NCI-H1105 treated with DMSO at 0.1 percent for 48 hours (cell line): ENCODE measurements around the gene RBMS3.

ENCODE experiments used
- DNase-seq: peaks from one replicate; lab custom pipeline; 2025; lab: John Stamatoyannopoulos, UW

The RBMS3 gene

DNA sequence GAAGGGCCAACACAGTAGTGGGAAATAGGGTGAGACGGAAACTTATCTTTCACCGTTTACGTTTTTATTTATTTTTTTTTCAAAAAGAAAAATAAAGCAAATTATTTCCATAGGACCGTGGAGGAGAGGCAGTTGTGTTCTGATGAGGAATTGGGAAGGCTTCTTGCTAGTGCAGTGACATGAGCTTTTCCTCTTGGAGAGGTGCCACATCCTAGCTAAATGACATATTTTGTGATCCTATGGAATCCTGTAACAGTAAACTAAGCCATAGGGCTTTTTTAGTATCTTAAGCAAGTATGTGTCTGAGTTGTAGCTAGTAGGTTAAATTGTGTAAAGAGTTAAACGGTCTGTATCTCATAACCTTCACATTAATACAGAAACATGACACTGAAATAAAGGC is 609.9 kb downstream of the RBMS3 start:
- no peak for DNase-seq

DNA sequence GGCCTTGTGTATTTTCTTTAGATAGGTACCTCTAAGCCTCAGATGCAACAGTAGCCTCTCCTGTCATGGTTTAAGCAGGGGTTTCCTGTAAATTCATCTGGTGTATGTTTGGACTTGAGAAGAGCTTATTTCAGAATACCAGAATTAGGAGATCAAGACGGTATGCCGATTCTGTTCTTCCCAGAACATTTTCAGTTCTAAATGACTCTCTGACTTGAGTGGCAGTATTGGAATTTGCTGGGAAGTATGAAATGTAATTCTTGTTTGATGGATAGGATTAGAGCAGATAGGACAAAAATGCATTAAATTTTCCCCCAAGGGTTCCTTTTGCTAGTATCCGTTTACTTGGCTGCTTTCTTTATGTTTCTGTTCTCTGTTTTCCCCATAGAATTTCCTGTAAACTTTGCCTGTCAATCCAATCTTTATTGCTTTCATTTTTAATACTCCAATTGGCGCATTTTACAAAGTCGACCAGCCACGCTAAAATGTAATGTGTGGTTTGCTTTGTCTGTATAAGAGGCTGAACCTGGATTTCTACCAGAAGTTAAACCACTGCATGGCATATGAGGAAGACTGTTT is 612.2 kb downstream of the RBMS3 start:
- DNase-seq = no peak

DNA sequence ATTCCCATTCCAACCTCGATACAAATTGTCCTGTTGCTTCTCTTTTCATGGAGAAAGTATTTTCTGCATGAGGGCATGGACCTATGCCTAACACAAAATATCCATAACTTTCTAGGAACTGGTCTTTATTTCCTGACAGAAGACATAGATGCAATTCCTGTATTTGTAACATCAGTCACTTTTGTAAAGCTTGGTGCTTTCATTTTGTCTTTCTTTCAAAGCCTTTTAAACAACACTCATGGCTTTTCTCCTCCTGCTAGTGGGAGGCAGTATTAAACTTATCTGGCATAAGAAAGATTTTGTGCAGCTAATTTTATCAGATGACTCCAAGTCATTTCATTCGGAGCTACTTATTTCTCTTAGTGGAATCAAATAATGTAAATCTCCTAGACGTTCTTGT is 616.0 kb downstream of the RBMS3 start:
- no peak for DNase-seq

DNA sequence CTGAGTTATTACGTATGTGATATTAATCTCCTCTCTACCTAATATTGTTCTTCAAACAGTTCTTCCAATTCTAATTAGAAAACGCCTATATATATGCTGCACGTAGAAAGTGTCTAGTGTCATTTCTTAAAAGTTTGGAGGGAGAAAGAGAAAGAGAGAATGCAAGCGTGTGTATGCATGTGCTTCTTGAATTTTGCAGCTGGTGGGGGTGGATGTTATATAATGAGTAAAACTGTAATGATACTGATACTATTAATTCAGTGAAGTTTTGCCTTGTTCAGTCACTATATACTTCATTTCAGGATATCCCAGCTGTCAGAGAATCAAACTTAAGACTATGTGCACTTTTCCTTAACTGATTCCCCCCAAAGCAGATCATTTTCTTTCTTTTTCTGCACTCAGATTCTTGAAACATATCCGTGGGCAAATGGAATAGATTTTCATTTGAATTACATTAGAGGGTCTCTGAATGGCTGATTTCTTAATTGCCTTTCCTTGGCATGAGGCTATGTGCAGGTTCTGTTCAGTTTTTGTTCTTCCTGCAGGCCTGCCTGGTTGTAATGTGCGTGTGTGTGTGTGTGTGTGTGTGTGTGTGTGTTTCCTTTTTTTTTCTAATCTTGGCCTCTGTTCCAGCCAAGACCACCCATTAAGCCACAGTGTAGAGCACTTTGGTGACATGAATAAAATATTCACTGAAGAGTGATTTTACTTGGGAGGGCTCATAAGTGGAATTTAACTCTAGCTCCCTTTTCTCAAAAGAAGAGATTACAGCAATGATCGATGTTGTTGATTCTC is 617.5 kb downstream of the RBMS3 start:
- DNase-seq = no peak

DNA sequence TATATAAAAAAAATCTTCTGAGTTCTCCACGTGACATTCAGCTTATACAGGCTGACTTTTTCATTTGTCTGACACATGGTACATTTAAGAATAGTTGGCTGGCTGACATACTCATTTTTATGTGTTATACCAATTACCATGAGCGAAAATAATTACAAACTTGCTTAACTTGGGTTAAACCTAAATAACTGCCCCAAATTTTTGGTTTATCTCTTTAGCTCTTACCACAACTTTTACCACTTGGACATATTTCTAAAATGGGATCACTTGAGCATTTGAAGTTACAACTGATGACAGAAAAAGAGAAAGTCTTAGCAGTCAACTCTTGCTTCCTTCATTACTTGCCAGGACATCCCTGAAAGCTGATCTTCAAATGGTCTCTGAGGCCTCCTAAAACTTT is 618.1 kb downstream of the RBMS3 start:
- DNase-seq = no peak

DNA sequence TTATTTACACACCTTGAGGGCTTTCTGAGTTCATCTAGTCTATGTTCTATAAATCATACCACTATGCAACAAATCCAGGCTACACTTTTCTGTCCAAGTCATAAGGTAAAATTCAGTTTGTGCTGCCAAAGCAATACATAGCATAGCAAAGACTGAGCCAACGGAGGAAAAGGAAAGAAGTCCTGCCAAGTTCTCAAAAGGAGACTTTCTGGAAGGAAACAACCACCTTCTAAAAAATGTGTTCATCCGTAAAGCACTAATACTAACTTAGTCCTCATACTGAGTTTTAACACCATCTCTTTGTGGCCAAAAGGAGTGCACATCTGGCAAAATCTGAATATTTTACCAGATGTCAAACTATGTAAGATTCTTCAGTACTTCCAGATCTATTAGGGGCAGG is 620.2 kb downstream of the RBMS3 start:
- no peak for DNase-seq

DNA sequence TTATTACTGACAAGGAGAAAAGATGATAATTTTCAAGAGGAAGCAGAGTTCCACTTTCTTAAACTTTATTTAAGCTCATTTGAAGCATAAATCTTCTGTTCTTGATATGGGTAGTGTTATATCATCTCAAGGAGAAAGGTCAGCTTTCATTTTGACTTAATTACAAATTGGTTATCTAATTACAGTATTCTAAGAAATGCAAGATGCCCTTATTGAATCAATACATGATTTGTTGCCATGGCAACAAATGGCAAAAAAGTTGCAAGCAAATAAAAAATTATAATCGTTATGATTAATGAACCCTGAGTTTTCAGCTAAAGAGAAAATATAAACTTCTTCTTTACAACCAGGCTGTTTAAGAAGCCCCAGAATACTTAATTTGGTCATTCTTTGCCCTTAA is 622.7 kb downstream of the RBMS3 start:
- no peak for DNase-seq

DNA sequence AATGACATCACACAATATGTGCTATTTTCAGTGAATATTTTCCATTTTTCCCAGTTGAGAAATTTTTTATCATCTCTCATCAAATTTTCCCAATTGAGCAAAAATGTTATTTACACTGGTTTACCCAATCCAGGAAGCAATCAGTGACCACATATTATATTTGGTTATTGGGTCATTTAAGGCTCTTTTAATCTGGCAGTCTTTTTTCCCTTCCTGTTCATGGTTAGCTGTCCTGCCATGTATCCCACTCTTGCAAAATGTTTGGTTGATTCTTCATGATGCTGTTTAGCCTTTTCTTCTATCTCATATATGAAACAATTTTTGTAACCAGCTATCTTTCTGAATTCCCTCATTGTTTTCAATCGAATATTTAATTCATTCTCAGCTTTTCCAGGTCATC is 626.0 kb downstream of the RBMS3 start:
- DNase-seq = no peak

DNA sequence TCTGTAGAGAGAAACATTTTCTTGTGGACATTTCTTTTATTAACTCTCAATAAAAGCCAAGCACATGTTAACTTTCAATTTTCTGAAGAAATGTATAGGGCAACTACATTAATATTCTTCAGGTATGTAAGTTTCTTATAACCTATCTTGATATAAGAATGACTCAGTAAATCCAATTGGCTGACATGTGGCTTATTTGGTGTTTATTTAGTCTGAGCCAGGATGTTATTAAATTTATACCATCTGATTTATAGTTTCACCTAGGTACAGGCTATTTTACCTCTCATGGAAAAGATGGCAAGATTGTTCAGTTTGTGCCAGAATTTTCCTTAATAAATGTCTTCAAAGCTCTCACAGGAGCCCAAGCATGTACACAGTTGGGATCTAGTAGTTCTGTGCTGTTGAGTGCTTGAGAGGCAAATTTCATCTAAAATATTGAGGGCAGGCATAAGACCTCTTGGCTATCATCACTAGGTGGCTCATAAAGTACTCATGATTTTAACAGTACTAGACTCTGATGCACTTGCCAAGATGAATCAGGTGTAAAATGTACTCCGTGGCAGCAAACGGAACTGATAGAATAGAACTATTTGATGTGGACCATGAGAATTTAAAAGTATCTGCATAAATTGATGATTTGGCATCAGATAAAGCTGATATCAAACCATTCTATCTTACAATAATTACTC is 631.9 kb downstream of the RBMS3 start:
- no peak for DNase-seq

DNA sequence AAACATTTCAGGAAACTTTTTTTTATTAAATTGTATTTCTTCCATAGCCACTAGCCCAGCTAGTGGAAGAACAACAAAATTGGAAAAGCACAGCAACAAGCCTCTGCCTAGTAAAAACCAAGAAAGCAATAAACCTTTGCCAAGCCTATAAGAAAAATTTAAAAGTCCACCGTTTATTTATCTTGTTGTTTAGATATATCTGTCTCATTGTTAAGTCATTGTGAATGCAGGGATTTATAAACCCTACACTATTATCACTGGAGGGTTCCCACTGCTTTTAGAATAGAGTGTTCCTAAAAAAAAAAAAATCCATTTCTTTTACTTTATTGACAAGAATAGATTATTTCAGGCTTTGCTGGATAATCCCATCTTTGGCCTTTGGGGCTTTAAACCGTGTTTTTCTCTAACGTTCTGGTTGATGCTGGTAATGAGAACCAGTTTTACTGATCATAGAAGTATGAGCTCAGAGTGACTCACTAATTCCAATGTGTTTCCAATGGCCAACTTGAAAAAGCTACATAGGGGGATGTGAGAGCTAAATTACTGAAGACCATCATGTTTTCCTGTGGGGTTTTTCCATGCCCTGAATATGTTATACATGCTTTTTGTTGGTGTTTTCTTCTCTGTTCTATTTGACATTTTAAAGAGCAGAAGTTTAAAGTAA is 634.1 kb downstream of the RBMS3 start:
- DNase-seq = no peak

DNA sequence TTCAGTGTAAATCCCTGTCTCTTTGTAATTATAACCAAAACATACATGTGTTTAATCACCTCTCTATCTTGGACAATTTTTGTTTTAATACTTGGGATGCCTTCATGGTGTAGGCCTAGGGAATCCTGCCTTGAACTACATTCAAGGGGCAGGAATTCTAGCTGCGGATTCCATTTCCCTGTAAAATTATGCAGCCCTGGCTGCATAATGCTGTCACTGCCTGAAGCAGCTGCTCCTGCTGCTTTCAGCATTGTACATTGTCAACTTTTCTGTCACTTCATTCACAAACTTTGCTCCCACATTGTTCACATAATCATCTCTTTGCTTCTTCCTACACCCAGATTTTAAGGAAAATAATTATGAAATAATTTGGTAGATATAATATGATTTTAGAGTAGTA is 638.7 kb downstream of the RBMS3 start:
- DNase-seq = no peak

DNA sequence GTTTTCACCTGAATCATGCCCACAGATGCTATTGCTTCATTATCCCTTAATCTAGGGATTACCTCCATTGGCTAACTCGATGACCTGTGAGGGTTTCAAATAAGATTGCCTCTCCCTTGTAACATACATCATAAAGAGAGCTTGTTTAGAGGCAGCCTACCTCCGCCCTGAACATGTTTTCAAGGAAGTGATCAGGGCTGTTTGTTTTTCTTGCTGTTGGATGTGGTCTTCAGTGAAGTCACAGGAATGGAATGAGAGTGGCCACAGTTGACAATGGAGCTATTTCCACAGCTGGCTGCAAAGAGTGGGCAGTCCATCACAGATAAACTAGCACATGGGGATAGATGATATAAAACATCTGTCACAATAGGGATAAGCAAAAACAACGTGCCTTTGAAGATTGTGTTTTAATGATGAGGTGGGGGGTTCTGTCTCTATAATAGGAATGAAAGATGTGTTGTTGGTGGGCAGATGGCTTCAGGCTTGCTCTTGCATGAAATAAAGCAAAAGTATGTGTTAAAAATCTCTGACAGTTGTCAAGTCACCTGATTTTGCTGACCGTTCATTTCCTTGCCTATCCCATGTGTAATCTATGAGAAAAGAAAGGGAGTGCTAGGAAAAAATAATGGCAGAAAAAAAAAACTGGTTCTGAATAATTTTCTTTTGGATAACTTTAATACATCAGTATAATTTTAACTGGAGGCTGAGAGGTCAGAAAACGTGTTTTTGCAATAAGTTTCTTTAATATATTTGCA is 642.3 kb downstream of the RBMS3 start:
- DNase-seq = no peak

DNA sequence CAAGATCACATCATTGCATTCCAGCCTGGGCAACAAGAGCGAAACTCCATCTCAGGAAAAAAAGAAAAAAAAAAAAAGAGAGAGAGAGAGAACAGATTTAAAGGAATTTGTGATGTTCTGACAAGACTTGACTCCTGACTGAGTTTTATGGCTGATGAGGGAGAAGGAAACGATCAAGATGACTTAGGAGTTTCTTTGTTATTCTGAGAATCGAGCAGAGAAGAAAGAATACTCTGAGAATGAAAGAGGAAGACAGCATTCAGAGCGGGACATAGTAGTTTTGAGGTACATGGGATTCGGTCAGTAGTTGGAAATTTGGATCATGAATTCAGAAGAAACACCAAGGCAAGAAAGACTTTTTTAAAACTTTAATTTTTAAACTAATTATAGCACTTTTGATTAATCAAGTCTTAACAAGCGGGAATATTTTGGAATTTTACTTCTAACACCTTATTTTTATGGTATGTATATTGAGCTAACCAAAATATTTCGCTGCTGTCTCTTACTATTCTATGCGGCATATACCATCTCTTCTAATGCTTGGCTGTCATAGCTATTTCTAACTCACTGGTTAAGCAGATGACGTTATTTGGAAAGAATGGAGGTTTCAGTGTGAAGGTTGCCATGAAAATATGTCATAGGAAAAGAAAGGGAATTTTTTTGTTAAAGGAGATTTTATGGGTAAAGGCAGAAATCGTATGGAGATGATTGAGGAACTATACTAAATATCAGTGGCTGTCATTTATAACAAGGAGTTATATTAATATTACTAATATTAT is 644.1 kb downstream of the RBMS3 start:
- DNase-seq = no peak

DNA sequence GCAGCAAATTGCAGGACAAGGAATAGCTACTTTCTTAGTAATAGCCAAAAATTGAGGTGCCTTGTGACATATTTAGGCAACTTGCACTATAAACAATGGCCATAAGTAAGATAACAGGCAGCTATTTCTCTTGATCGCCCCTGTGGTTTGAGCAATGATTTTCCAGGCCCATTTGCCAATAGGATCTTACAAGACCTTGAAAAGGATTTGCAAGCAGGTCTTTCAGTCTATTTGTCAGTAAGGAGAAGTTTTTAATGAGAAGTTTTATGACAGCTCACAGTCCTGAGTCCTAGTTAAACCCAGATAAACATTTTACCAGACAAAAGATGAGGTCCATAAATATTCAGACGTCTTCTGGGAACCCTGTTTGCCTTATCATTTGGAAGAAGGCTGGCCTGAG is 645.5 kb downstream of the RBMS3 start:
- no peak for DNase-seq

DNA sequence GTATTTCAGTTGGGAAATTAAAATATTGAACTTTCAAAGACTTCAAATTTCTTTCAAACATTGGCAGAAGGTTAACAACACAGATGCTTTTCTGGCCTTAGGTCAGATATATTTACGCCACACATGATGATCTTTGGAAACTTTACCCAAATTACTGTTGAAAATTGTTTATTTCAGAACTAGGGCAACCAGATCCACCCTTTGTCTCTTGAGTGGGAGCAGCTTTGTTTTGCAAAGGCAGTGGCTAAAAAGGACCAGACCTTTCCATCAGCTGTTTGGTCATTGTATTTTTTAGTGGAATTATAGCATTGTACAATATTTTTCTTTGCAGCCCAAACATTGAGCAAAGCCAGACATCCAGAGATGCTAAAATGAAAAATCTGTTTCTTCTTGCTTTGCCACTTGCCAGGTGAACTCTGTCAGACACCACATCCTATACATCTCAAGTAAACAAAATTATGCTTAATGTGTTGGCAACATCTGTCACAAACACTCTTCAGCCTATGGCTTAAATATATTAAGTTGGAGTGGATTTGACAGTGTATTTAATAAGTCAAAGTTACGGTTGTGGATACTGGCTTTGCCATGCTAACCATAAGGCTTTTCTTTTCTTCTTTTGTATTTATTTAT is 651.9 kb downstream of the RBMS3 start:
- no peak for DNase-seq

DNA sequence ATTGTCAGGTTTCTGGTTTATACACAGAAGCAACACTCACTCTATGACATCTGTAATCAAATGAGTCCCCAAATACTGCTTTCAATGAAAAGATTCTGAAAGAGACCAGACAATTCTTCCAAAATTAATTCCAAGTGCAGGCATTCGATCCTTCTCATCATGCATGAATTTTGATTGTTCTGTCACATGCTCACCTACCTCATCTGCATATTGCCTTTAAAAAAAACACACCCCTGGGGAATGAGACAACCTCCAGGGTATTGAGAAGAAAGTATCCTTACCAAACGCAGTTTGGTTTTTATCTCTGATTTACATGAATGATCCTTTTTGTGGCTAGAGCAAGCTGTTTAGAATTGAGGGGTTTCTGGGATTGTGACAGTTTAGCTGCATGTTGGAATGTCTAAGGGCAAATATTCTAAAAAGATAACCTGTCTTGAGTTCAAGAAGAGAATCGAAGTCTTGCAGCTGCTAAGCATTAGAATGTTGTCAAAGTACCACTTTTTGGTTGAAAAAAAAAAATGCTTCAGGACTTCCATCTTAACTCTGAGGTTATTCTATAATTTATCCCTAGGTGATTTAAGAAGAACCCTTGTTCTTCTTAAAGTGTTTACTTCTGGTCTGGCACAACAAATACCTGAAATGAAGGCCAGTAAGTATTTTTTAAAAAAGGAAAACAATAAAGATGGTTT is 653.1 kb downstream of the RBMS3 start:
- DNase-seq = no peak

DNA sequence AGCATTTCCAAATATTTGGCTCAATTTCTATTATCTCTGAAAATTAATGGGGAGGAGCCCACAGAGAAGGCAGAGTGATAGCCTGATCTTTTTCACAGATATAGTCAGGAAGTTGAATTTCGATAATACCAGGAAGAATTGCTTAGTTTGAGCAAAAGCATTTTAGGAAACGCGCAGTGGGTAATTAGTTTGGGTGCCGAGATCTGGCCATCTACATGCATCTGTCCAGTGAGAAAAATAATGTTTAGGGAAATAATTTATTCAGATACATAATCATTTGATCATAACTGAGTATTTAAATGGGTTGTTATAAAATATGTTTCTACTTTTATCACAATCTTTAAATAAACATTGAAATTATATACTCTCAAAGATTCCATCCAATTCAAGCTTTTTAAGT is 653.9 kb downstream of the RBMS3 start:
- no peak for DNase-seq

DNA sequence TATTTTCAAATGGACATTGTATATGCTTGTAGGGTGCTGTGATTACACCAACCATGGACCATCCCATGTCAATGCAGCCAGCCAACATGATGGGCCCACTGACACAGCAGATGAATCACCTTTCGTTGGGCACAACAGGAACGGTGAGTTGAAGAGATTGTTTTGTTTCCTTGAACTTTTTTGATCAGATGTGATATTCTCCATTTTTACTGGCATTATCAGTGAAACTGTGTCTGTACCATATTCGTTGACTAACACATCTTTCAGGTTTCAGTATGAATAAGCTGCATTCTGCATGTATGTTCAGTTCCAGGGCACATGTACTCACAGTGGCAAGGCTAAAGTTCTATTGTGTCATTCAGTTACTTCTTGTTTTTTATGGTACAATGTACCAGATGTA is 655.2 kb downstream of the RBMS3 start:
- no peak for DNase-seq

DNA sequence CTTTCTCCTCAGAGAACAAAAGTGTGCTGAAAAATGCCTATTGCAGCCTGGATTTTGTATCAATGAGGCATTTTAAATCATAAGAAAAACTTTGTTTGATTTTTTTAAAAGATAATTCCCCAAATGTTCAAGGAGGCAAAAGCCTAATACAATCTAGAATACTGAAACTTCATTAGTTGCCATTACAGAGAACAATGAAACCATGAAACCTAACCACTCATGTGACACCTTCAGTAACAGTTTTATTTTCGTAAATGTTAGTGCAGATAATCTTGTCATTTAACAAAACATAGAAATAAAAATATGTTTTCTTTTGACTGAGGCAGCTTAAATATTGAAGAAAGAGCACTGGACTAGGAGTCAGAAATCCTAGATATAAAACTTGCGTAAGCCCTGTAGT is 655.9 kb downstream of the RBMS3 start:
- no peak for DNase-seq

DNA sequence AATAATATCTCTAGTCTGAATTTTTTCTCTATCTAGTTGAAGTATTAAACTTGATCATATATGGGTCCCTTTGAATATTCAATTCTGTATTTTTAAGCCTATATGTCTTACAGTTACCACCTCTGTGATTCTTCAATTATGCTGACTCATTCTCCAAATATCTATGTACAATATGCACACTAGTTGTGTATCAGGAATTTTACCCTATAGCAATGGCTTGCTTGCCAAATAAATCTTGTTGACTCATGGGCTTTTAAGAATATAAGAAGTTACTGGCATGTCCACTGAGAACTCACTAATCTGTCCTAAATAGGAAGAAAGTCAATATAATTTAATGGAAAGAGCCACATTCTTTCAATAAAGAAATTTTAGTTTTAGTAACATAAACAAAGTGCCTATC is 656.3 kb downstream of the RBMS3 start:
- DNase-seq = no peak
